Measurements from ENCODE around the gene POLD3.

POLD3 gene

GRCh38 chr11:74691755-74692154, 99.4 kb downstream of the POLD3 start:
- DNase-seq (ENCODE audit: low spot score): no peak

All from AG08396 (cell line).